HG02938 (cell line): Measurements from ENCODE around the gene SLC16A11.
"Not testable (repeated sequence)": the region's sequence is repeated elsewhere in the genome, so short reads cannot be mapped to it uniquely, and the experiment has no call there.

Experiments used
- ATAC-seq: cut with Tn5 transposase; IDR thresholded peaks from one replicate; pipeline ENCODE4 v1.9.1; 2021; ENCODE audit warnings: mild to moderate bottlenecking, moderate library complexity; ENCODE audit not compliant: unreplicated experiment

The SLC16A11 gene

GRCh38 chr17:7058831-7059447, 15.0 kb upstream of the SLC16A11 start:
- no peak for ATAC-seq

- ATAC-seq: no peak
Measured at GRCh38 chr17:7056386-7056785, 12.5 kb upstream of the SLC16A11 start.

DNA sequence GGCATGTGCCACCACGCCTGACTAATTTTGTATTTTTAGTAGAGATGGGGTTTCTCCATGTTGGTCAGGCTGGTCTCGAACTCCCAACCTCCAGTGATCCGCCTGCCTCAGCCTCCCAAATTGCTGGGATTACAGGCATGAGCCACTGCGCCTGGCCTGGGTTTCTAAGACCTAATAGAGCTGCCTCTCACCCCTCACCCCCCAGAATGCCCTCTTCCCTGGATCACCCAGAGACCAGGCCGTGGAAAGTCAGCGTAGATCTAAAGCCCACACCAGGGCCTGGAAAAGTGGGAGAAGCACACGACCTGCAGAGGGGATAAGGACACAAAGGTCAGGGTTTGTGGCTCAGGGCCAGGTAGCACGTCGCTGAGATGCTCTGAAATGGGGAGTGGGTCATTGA, 6.7 kb upstream of the SLC16A11 start:
- ATAC-seq: not testable (repeated sequence)

DNA sequence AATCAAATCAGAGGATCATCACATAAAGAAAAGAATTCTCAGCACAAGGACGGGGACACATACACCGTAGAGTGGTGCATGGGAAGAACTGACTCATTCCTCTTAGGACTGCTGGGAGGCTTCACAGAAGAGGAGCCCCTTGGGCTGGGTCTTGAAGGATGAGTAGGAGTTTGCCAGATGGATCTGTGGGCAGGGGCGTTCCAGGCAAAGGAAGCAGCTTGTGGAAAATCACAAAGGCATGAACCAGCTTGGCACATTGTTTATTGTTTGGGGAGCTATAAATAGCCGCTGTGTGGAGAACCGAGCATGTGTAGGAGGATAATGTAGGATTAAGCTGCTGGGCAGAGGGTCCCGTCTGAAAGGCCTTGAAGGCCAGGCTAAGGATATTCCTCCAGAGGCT, 5.1 kb upstream of the SLC16A11 start:
- ATAC-seq: no peak

DNA sequence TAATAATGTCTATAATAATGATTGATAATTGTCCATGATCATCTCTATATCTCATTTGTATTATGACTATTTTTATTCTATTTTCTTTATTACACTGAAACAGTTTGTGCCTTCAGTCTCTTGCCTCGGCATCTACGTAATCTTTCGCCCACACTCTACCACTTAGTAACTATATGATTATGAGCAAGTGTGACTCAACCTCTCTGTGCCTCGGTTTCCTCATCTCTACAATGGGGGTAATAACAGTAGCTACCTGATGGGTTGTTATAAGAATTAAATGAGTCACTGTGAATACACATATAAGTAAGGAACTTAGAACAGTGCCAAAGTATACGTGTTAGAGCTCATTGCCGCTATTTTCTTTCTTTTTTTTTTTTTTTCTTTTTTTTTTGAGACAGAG, 3.7 kb upstream of the SLC16A11 start:
- no peak for ATAC-seq

- ATAC-seq: not testable (repeated sequence)
Measured at GRCh38 chr17:7046725-7047397, 3.0 kb upstream of the SLC16A11 start.

DNA sequence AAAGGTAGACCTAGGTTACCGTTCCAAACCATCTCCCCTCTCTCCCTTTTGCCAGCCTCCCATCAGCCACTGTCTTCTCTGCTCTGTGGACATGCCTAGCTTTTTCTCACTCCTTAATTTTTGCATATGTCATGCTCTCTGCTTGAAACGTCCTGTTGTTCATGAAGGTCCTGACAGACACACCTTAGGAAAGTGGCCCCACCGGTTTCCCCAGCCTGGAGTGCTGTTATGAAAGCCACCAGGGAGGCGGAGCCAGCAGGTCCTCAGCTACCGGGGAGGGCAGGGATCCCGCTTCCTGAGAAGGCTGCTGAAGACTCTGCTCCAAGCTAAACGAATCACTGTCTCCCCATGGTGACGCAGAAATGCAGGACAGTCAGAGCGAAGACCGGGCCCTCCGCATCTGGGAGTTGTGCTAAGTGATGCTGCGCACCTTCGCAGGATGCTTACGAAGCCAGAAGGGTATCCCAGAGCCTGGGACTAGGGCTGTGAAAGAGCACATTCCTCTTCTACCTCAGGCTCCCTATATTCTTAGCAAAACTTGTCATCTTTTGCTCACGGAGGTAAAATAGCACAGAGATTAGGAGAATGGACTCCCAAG, 2.3 kb upstream of the SLC16A11 start:
- no peak for ATAC-seq

- ATAC-seq: no peak
Measured at GRCh38 chr17:7045492-7046126, 1.7 kb upstream of the SLC16A11 start.

DNA sequence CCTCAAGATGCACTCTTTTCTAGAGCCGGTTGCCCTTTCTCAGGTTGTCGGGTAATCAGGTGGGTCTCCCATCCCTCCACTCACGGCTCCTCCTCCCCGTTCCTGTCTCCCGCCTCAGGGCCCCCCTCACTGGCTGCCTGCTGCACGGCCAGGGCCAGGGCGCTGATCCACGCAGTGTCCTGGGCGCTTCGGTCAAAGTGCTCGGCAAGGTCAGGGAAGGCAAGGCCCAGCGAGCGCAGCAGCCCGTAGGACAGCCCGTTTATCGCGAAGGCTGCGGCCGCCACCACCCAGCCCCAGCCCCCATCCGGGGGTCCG, 753 bp downstream of the SLC16A11 start:
- ATAC-seq: no peak

- ATAC-seq: no peak
Measured at GRCh38 chr17:7042501-7043181, 1.3 kb downstream of the SLC16A11 start.

DNA sequence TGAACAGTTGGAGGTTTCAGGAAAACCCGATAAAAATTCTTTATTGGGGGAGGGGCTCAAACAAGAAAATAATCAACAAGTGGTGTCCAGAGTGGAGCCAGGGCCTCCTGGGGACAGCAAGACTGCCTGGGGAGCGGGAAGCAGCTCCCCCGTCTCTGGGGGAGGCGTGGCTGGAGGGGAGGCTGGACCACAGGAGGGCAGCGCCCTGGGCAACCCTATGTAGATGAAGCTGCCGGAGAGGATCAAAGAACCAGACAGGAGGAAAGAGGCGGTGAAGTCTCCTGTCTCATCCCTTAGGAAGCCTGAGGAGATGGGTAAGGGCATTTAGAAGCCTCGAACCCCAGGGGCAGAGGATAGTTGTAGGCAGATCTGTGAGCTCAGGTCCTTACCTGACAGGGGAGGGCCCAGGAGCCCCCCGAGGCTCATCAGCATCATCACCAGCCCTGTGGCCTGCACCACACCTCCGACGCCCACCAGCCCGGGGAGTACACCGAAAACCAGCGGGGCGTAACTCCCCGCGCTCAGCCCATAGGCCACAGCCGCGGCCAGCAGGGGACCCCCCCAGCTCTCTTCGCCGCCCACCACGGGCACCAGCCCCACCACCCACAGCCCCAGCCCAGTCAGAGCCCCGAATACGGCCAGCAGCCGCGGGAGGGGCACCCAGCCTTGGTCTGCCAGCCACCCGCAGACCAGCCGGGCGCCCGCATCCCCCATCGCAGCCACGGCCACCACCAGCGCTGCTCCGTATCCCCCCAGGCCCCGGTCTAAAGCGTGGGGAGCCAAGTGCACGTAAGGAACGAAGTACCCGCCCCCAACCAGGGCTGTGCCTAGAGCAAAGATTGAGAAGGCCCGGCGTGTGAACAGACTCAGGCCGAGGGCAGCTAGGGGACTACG, 2.0 kb downstream of the SLC16A11 start:
- no peak for ATAC-seq

GRCh38 chr17:7039832-7040231, 4.1 kb downstream of the SLC16A11 start:
- no peak for ATAC-seq

DNA sequence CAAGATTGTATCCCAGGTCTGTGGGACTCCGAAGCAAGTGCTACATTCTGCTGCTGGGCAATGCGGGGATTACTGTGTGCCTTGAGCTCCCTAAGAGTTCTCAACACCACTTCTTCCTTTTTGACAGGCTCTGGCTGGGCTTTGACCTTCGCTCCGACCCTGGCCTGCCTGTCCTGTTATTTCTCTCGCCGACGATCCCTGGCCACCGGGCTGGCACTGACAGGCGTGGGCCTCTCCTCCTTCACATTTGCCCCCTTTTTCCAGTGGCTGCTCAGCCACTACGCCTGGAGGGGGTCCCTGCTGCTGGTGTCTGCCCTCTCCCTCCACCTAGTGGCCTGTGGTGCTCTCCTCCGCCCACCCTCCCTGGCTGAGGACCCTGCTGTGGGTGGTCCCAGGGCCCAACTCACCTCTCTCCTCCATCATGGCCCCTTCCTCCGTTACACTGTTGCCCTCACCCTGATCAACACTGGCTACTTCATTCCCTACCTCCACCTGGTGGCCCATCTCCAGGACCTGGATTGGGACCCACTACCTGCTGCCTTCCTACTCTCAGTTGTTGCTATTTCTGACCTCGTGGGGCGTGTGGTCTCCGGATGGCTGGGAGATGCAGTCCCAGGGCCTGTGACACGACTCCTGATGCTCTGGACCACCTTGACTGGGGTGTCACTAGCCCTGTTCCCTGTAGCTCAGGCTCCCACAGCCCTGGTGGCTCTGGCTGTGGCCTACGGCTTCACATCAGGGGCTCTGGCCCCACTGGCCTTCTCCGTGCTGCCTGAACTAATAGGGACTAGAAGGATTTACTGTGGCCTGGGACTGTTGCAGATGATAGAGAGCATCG, 5.6 kb downstream of the SLC16A11 start:
- no peak for ATAC-seq

- peak; percentile 86 for ATAC-seq
Measured at GRCh38 chr17:7035591-7036368, 8.1 kb downstream of the SLC16A11 start, which contains the start of gene SLC16A13. TSS of gene SLC16A13 (plus strand) at chr17:7036015. CDS start at chr17:7036383, 368 bp downstream.

- peak; percentile 25 for ATAC-seq
Measured at GRCh38 chr17:7034955-7035590, 8.8 kb downstream of the SLC16A11 start.

DNA sequence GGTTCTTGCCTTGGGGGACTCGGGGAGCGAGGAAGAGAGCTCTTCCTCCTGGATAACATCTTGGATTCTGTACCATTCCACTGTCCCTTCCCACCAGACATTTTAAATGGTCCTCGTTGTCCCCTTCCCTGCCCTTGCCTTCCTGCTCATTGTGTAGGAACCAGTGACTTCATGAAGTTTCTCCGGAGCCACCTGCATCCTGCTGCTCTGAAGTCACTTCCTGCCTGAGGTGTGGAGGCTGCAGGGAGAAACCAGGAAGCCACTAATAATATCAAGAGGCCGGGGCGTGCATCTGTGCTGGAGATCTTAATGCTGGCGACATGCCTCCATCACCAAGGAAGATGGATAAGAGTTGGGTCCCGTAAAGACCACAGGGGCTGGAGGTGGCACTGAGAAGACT, 14.2 kb downstream of the SLC16A11 start:
- no peak for ATAC-seq

DNA sequence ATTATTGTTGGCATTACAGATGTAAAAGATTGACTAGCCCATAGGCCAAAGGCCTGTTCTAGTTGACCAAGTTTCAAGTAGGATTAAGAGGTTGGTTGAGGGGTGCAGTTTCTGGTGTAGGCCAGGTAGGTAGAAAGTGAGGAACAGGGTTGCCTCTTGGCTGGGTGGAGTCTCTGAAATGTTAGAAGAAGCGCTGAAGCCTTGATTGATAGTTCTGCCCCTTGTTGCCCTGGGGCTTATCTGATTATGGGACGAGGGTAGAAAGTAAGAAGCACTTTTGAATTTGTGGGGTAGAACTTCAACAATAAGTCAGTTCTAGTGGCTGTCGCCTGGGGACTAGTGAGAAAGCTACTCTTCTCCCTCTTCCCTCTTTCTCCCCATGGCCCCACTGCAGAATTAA, 14.8 kb downstream of the SLC16A11 start:
- no peak for ATAC-seq

DNA sequence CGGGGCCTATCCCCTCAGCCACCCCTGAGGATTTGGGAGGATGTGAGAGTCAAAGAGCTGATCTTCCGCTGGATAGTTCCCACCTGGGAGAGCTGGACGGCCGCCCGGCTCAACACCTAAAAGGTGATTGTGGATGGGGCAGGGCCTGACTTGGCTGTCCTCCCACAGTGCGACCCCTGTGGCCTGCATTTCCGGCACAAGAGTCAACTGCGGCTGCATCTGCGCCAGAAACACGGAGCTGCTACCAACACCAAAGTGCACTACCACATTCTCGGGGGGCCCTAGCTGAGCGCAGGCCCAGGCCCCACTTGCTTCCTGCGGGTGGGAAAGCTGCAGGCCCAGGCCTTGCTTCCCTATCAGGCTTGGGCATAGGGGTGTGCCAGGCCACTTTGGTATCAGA, 16.6 kb downstream of the SLC16A11 start:
- no peak for ATAC-seq
